WTC11 (cell line): ENCODE measurements around the gene PGM3. TPM values are rescaled to one million over a fixed set of nuclear protein-coding genes. Genes with fewer than 3 reads are reported as not detected.
A peak's percentile ranks its signal among the peaks of the same experiment; 100 is the strongest.

Source experiments
- ATAC-seq: fragments of 200-7000 bp; cut with Tn5 transposase; 2 replicates; pipeline ENCODE4 v1.10.0; 2021; ENCODE audit warnings: mild to moderate bottlenecking, moderate library complexity
- CTCF ChIA-PET: fragments of 300-600 bp; sonication (Branson Sonifier 250); formaldehyde crosslinking; loops from one replicate; lab custom pipeline; 2021; ENCODE audit warnings: antibody characterized with exemption; lab: Charles Lee
- POLR2A ChIA-PET: fragments of 350-600 bp; sonication (Branson Sonifier 250); formaldehyde crosslinking; loops from one replicate; lab custom pipeline; 2021; ENCODE audit warnings: antibody characterized with exemption; lab: Charles Lee
- DNase-seq: peaks from one replicate; pipeline ENCODE4 v3.0.0; 2021; ENCODE audit warnings: low spot score
- H3K27ac Mint-ChIP-seq: 2 replicates; pipeline ENCODE4 v1.8.0; 2021; ENCODE audit warnings: mixed read lengths
- H3K27me3 Mint-ChIP-seq: 2 replicates; pipeline ENCODE4 v1.8.0; 2021; ENCODE audit warnings: low read depth, mild to moderate bottlenecking, moderate library complexity, mixed read lengths
- H3K36me3 Mint-ChIP-seq: 2 replicates; pipeline ENCODE4 v1.8.0; 2021; ENCODE audit warnings: mixed read lengths
- H3K4me1 Mint-ChIP-seq: 2 replicates; pipeline ENCODE4 v1.8.0; 2022; ENCODE audit warnings: mixed read lengths
- H3K4me3 Mint-ChIP-seq: 2 replicates; pipeline ENCODE4 v1.8.0; 2021; ENCODE audit warnings: mild to moderate bottlenecking, moderate library complexity, mixed read lengths
- H3K9me3 Mint-ChIP-seq: 2 replicates; pipeline ENCODE4 v1.8.0; 2021; ENCODE audit warnings: mixed read lengths
- CREM ChIP-seq: sonication (generic); formaldehyde crosslinking; IDR thresholded peaks from 2 replicates; pipeline ENCODE4 v1.8.1; 2022; ENCODE audit warnings: mild to moderate bottlenecking, missing genetic modification reagents, moderate library complexity
- E2F1 ChIP-seq: sonication (generic); formaldehyde crosslinking; IDR thresholded peaks from 2 replicates; pipeline ENCODE4 v1.8.0; 2022; ENCODE audit warnings: mild to moderate bottlenecking, missing genetic modification reagents
- ELF4 ChIP-seq: sonication (generic); formaldehyde crosslinking; IDR thresholded peaks from 2 replicates; pipeline ENCODE4 v1.8.1; 2022; ENCODE audit warnings: low read depth, mild to moderate bottlenecking, moderate library complexity, missing genetic modification reagents
- FOXK1 ChIP-seq: sonication (generic); formaldehyde crosslinking; IDR thresholded peaks from 2 replicates; pipeline ENCODE4 v1.8.0; 2022; ENCODE audit warnings: mild to moderate bottlenecking, moderate library complexity, missing genetic modification reagents
- FOXP4 ChIP-seq: sonication (generic); formaldehyde crosslinking; IDR thresholded peaks from 2 replicates; pipeline ENCODE4 v1.8.0; 2022; ENCODE audit warnings: mild to moderate bottlenecking, missing genetic modification reagents
- GABPB1 ChIP-seq: sonication (generic); formaldehyde crosslinking; IDR thresholded peaks from 2 replicates; pipeline ENCODE4 v1.8.1; 2023; ENCODE audit warnings: mild to moderate bottlenecking, missing genetic modification reagents
- KAT7 ChIP-seq: sonication (generic); formaldehyde crosslinking; IDR thresholded peaks from 2 replicates; pipeline ENCODE4 v1.8.1; 2023; ENCODE audit warnings: missing genetic modification reagents, mild to moderate bottlenecking, borderline replicate concordance
- MYBL2 ChIP-seq: sonication (generic); formaldehyde crosslinking; IDR thresholded peaks from 2 replicates; pipeline ENCODE4 v1.8.1; 2023; ENCODE audit warnings: mild to moderate bottlenecking, moderate library complexity, missing genetic modification reagents
- NFATC4 ChIP-seq: fragments of 250-450 bp; sonication (Bioruptor Pico); IDR thresholded peaks from 2 replicates; pipeline ENCODE4 v1.9.0; 2021; ENCODE audit warnings: mild to moderate bottlenecking
- NR1H2 ChIP-seq: sonication (generic); formaldehyde crosslinking; IDR thresholded peaks from 2 replicates; pipeline ENCODE4 v1.9.0; 2021; ENCODE audit warnings: mild to moderate bottlenecking, moderate library complexity, missing genetic modification reagents
- PRDM15 ChIP-seq: sonication (generic); formaldehyde crosslinking; IDR thresholded peaks from 2 replicates; pipeline ENCODE4 v1.8.0; 2022; ENCODE audit warnings: missing genetic modification reagents
- SP1 ChIP-seq: sonication (generic); formaldehyde crosslinking; conservative IDR thresholded peaks from 2 replicates; pipeline ENCODE4 v1.8.1; 2022; ENCODE audit warnings: missing genetic modification reagents
- TEAD1 ChIP-seq: sonication (generic); formaldehyde crosslinking; IDR thresholded peaks from 2 replicates; pipeline ENCODE4 v1.8.0; 2022; ENCODE audit warnings: mild to moderate bottlenecking, missing genetic modification reagents
- ZNF121 ChIP-seq: sonication (generic); formaldehyde crosslinking; IDR thresholded peaks from 2 replicates; pipeline ENCODE4 v1.8.0; 2023; ENCODE audit warnings: missing genetic modification reagents
- ZNF219 ChIP-seq: sonication (generic); formaldehyde crosslinking; IDR thresholded peaks from 2 replicates; pipeline ENCODE4 v1.8.0; 2023; ENCODE audit warnings: missing genetic modification reagents, mild to moderate bottlenecking, borderline replicate concordance
- ZNF396 ChIP-seq: fragments of 250-450 bp; sonication (Bioruptor Pico); IDR thresholded peaks from 2 replicates; pipeline ENCODE4 v1.8.0; 2021; ENCODE audit warnings: mild to moderate bottlenecking, moderate library complexity, borderline replicate concordance
- ZNF416 ChIP-seq: fragments of 250-450 bp; sonication (Bioruptor Pico); IDR thresholded peaks from 2 replicates; pipeline ENCODE4 v1.9.0; 2021; ENCODE audit warnings: mild to moderate bottlenecking, inconsistent platforms
- ZNF423 ChIP-seq: fragments of 250-450 bp; sonication (Bioruptor Pico); IDR thresholded peaks from 2 replicates; pipeline ENCODE4 v2.1.2; 2022; ENCODE audit warnings: mild to moderate bottlenecking, moderate library complexity
- ZNF671 ChIP-seq: fragments of 250-450 bp; sonication (Bioruptor Pico); IDR thresholded peaks from 2 replicates; pipeline ENCODE4 v1.8.0; 2021; ENCODE audit warnings: mild to moderate bottlenecking
- total RNA-seq: library from RNA; stranded (reverse); gene quantifications from 3 replicates; pipeline ENCODE4 v1.2.3, GENCODE V29; 2021
- TF ChIP-seq, protein P1 (sequence below): fragments of 250-450 bp; sonication (Bioruptor Pico); IDR thresholded peaks from 2 replicates; pipeline ENCODE4 v1.9.0; 2021; ENCODE audit warnings: mild to moderate bottlenecking

PGM3 gene
- total RNA-seq, 1 experiment from 2014 or later = 70.0 TPM

DNA sequence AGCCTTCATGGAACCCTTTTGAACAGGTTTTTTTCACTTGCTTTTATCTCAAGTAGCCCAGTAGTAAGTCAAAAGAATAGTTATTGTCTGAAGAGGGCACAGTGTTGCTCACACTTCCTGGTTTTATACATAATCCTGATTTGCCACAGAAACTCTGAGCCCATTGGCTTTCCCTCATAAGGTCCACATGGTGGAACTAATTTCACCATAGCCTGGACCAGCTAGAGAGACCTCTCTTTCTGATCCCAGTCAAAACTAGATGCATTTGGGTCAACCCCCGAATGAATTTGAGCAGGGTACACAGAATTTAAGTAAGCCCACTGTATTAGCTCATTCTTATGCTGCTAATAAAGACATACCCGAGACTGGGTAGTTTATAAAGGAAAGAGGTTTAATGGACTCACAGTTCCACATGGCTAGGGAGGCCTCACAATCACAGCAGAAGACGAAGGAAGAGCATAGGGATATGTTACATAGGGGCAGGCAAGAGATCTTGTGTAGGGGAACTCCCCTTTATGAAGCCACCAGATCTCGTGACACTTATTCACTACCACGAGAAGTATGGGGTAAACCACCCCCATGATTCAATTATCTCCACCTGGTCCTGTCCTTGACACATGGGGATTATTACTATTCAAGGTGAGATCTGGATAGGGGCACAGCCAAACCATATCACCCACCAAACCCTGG lies 6.3 kb upstream of the PGM3 start:
- Mint-ChIP-seq H3K9me3 (no peaks in the 10 kb centered on the region), H3K27ac (no peak overlapping the region), H3K4me1 (peaks cover 9% of the 10 kb centered on the region), H3K4me3 (no peak overlapping the region), H3K36me3 (peaks cover 27% of the 10 kb centered on the region), H3K27me3 (no peaks in the 10 kb centered on the region)
- no peak for DNase-seq
- ChIA-PET CTCF (interaction anchor here (2.5 kb wide), 1 partner anchor 16 kb away, joined by 7 read pairs; no protein-coding TSS in a partner anchor), POLR2A (no interaction called here)
- TF ChIP-seq ZNF671 (no peak), ZNF416 (CRISPR knock-in tag) (no peak), ELF4 (CRISPR knock-in tag) (no peak), PRDM15 (CRISPR knock-in tag) (no peak), ZNF396 (CRISPR knock-in tag) (no peak), NR1H2 (CRISPR knock-in tag) (no peak), NFATC4 (CRISPR knock-in tag) (no peak)
- TF ChIP-seq, protein P1, sequence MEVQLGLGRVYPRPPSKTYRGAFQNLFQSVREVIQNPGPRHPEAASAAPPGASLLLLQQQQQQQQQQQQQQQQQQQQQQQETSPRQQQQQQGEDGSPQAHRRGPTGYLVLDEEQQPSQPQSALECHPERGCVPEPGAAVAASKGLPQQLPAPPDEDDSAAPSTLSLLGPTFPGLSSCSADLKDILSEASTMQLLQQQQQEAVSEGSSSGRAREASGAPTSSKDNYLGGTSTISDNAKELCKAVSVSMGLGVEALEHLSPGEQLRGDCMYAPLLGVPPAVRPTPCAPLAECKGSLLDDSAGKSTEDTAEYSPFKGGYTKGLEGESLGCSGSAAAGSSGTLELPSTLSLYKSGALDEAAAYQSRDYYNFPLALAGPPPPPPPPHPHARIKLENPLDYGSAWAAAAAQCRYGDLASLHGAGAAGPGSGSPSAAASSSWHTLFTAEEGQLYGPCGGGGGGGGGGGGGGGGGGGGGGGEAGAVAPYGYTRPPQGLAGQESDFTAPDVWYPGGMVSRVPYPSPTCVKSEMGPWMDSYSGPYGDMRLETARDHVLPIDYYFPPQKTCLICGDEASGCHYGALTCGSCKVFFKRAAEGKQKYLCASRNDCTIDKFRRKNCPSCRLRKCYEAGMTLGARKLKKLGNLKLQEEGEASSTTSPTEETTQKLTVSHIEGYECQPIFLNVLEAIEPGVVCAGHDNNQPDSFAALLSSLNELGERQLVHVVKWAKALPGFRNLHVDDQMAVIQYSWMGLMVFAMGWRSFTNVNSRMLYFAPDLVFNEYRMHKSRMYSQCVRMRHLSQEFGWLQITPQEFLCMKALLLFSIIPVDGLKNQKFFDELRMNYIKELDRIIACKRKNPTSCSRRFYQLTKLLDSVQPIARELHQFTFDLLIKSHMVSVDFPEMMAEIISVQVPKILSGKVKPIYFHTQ (CRISPR knock-in tag) = no peak
- ATAC-seq = no peak

GRCh38 chr6:83198486-83199172 lies 5.6 kb upstream of the PGM3 start:
- peaks cover 13% of the 10 kb centered on the region for H3K4me1 Mint-ChIP-seq
- TF ChIP-seq CREM (CRISPR knock-in tag) (no peak), MYBL2 (CRISPR knock-in tag) (no peak), FOXK1 (CRISPR knock-in tag) (no peak)
- TF ChIP-seq, all 79 proteins: peak for 0
- ATAC-seq (no peak), DNase-seq (no peak)
- Mint-ChIP-seq H3K4me3 (no peak overlapping the region), H3K27ac (no peak overlapping the region), H3K27me3 (no peaks in the 10 kb centered on the region), H3K36me3 (peaks cover 27% of the 10 kb centered on the region), H3K9me3 (no peaks in the 10 kb centered on the region)
- ChIA-PET CTCF (interaction anchor here (1.7 to 2.5 kb wide), 2 partner anchors 17 to 338 kb away, joined by 4 to 7 read pairs; no protein-coding TSS in a partner anchor), POLR2A (no interaction called here)

GRCh38 chr6:83193747-83194566 lies 892 bp upstream of the PGM3 start:
- ATAC-seq (peak; percentile 83), DNase-seq (peak; percentile 87)
- H3K9me3 Mint-ChIP-seq = no peaks in the 10 kb centered on the region
- CTCF ChIA-PET = interaction anchor here (0.6 to 2.1 kb wide), 6 partner anchors 21 to 342 kb away, joined by 4 to 9 read pairs (median 6); partner anchors contain the start of genes DOP1A, PRSS35 and UBE3D
- H3K36me3 Mint-ChIP-seq = peaks cover 43% of the 10 kb centered on the region
- POLR2A ChIA-PET = interaction anchor here (0.6 kb wide), 1 partner anchor 319 kb away, joined by 3 read pairs; the partner anchor contains the start of gene PRSS35
- peaks cover 24% of the 10 kb centered on the region for H3K4me1 Mint-ChIP-seq
- H3K4me3 Mint-ChIP-seq = peak overlapping the region; percentile 94
- H3K27ac Mint-ChIP-seq = peak overlapping the region; percentile 67
- H3K27me3 Mint-ChIP-seq = no peaks in the 10 kb centered on the region
- no peak for TF ChIP-seq E2F1 (CRISPR knock-in tag)
- TF ChIP-seq KAT7 (CRISPR knock-in tag) = no peak; the same call in 1 of the 2 replicates
- peak; percentile 29; the same call in 1 of the 2 replicates for TF ChIP-seq ZNF219 (CRISPR knock-in tag)
- no peak for TF ChIP-seq FOXP4
- peak; percentile 27; the same call in 1 of the 2 replicates for TF ChIP-seq SP1 (CRISPR knock-in tag)
- TF ChIP-seq GABPB1 (CRISPR knock-in tag) = peak; percentile 21; the same call in 1 of the 2 replicates
- no peak for TF ChIP-seq ZNF121 (CRISPR knock-in tag)
- no peak for TF ChIP-seq ZNF423 (CRISPR knock-in tag)
- peak; percentile 66; the same call in 1 of the 2 replicates for TF ChIP-seq TEAD1 (CRISPR knock-in tag)
